NCI-H1105 treated with DMSO at 0.1 percent for 48 hours (cell line): Measurements from ENCODE around the gene GCM1.

Experiments used
- DNase-seq: peaks from one replicate; lab custom pipeline; 2025; lab: John Stamatoyannopoulos, UW

The GCM1 gene

DNA sequence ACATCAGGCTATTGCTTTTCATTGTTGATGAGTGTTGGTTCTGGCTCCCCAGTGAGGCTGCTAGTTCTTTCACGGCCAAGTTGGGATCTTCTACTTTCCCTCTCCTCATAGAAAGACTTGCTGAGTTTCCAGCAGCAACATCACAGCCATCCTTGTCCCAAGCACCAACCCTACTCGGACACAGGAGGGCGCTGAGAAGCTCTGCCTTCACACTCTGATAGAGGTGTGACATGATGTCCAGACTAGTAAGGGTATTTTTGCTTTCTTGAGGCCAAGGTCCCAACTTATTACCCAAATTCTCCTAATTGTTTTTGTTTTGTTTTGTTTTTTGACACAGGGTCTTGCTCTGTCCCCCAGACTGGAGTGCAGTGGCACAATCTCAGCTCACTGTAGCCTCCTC lies 3.0 kb upstream of the GCM1 start:
- DNase-seq, result no peak

DNA sequence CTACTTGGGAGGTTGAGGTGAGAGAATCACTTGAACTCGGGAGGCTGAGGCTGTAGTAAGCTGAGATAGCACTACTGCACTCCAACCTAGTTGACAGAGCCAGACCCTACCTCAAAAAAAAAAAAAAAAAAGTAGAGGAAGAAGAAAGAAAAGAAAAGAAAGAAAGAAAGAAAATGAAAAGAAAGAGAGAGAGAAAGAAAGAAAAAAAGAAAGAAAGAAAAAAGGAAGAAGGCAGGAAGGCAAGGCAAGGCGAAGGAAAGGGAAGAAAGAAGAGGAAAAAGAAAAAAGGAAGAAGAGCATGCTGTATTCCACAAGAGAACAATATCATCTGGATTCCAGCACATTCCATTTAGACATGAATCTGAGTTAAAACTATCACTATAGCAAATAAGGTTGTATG lies 3.8 kb downstream of the GCM1 start:
- no peak for DNase-seq

DNA sequence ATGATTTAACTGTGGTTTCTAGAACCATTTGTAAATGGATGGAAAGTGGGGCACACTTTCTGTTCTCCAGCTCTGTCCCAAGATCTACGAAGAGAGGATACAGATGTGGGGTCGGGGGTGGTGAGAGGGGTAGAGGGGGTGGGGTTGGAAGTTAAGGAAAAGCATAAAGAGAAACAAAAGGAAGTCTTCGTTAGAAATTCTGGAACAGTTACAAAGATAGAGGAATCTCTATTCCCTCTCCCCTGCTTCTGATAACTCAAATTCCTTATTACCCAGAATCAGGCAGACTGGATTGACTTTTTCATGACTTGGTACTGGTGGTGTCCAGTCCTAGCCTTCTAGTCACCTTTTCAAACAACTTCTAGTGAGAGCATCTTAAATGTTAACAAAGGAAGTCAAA lies 4.9 kb downstream of the GCM1 start:
- DNase-seq, result no peak

DNA sequence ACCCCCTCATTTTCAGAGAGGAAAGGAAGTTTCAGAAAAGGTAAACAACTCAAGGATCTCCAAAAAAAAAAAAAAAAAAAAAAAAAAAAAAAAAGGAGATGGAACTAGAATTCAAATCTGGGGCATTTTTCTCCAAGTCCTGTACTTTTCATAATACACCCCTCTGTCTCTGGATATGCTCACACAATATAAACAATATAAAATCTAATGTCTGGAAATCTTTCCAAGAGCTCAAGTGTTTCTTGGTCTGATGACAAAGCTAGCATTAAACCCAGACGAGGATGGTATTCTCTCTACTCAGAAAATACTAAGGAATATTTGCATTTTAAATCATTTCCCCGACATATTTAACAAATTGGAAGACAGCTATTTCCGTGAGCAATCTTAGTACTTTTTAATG lies 5.8 kb downstream of the GCM1 start:
- no peak for DNase-seq

DNA sequence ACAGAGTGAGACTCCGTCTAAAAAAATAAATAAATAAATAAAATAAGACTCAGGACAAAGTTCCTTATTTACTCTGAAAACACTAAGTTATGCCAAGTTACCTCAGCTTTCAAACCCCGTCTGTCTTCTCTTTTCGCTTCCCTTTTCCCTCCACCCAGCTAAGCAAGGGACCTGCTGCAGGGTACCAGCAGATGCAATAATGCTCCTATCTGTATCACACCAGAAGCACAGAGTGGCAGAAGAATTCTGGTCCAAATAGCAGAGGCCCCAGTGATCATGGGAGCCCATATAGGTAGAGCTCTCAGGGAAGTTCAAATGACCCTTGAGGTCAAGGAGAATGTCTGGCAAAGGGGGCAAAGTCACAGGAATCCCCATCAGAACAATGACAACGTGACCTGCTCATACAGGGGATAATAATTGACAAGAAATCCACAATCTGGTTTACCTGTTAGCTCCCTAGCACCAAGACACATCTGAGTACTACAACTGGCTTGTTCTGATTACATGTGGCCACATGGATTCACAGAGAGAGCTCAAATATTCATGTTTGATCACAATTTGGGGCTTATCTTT lies 8.7 kb downstream of the GCM1 start:
- no peak for DNase-seq

DNA sequence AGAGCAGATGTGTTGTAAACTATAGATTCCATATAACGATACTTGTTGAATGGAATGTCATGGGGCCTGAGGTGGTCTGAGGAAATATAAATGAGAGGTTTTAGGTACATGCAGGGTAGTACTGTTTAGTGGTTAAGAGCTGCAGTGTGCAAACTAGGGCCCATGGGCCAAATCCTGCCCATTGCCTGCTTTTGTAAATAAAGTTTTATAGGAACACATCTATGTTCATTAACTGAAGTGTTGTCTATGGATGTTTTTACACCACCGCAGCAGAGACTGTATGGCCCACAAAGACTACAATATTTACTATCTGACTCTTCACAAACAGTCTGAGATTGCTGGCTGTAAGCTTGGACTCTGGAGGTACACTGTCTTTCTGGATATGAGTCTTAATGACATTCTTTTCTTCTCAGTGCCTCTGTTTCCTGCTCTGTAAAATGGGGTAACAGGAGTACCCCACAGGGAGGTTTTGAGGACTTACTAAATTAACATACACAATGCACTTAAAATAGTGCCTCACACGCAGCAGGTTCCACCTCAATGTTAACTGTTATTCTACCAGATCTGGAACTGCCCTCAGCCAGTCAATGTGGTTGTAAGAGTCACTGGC lies 12.5 kb downstream of the GCM1 start:
- DNase-seq, result no peak

DNA sequence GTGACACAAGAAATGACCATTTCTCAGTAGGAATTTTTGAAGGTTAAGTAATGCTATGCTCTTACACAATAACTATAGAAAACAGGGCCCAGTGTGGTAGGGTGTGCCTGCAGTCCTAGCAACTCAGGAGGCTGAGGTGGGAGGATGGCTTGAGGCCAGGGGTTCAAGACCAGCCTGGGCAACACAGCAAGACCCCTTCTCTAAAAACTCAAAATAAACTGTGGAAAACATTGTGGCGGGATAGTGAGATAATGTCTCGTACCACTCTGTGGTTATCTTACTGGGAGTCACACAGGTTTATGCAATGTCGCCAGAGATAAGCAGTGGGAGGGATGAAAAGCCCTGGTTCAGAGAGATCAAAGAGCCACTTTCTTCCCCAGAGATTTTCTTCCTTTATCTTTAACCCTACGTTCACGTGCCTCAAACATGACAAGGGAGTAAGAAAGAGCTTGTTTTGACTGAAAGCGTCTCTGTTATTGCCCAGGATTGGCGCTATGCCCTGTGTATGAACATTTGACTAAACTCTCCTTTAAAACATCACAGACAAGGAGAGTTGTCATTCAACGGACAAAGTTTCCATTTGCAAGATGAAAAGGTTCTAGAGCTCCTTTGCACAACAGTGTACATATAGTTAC lies 13.9 kb downstream of the GCM1 start:
- no peak for DNase-seq

DNA sequence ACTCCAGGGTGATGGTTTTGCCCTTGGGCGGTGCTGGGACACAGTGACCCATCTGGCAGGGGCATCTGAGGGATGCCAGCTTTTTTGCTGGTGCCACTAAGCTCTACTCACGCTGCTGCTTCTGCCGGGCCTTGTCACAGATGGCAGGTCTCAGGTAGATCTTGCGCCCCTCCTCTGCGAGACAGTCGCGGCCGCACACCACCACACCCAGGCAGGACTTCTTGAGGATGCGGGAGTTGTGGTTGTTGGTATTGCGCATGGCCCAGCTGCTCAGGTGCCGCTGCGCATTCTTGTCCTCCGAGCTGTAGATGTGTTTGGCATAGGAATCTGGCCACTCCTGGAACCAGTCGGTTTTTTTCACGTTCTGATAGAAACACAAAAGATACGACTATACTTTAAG lies 14.7 kb downstream of the GCM1 start:
- no peak for DNase-seq

DNA sequence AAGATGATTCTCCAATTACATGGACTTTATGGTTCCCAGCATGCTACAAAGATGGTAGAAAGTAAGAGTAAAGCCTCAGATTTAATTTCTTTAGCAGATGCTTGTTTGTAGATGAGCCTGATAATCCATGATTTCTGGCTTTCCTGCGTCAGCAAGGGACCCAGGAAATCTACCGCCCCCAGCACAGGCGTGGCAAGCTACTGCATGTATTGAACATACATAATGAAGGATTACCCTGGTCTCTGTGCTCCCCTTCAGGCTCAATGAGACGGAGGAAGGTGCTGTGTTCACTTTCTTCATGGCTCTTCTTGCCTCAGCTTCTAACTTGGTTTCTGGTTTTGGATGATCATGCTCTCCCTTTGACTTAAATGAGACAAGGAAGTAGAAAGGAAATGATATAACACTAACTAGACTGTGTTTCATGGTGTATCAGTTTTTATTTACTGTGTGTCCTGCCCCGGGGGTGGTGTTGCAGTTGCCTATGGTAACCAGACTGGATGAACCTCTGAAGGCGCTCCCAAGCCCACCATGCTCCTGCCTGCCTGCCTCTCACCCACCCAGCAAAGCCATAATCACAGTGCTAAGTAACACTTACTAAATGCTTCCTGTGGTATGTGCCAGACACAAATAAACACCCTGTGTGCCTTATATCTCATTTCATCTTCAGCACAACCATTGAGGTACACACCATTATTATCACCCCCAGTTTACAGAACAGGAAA lies 17.9 kb downstream of the GCM1 start:
- DNase-seq, result no peak

DNA sequence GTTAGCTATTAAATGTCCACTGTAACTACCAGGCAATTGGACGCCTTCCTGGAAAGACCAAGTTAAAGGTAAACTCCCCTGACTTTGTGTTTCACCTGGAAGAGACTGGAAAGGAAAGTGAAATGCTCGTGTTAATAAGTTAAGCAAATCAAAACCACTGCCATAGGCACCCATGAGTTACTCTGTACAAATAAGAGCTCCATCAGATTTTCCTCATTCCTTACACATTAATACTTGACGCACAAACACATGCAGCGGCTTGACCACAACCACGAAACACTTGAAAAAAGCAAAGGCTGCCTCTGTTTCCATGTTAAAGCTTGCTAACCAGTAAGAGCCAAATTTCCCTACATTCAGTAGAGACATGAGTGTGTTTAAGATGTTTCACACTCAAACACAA lies 19.8 kb downstream of the GCM1 start:
- no peak for DNase-seq

DNA sequence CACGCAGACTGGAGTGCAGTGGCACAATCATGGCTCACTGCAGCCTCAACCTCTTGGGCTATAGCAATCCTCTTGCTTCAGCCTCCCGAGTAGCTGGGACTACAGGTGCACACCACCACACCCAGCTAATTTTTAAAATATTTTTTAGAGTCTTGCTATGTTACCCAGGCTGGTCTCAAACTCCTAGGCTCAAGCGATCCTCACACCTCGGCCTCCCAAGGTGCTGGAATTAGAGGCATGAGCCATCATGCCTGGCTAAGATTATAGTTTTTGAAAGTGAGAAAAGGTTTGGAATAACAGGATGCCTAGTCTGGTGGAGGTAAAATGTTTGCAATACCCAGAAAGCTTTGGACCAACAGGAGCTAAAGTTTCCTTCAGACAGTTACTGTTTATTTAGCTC lies 23.4 kb downstream of the GCM1 start:
- DNase-seq, result no peak

DNA sequence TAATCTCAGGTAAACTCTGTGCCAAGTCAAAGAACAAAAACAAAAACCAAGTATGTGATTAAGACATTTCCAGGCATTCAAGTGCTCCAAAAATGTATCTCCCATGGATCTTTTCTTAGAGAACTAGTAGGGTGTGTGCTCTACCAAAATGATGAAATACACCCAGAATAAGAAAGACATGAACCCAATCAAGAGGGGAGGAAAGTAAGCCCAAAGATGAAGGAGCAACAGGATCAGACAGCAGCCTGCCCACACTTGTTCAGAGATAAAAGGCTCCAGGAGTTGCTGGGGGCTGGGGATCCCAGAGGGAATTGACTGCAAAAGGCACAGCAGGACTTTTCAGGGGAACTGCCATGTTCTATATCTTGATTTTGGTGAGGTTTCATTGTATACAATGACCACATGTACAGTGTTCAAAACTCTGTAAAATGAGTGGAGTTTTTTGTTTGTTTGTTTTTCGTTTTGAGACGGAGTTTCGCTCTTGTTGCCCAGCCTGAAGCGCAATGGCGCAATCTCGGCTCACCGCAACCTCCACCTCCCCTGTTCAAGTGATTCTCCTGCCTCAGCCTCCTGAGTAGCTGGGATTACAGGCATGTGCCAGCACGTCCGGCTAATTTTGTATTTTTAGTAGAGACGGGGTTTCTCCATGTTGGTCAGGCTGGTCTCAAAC lies 24.4 kb downstream of the GCM1 start:
- no peak for DNase-seq

DNA sequence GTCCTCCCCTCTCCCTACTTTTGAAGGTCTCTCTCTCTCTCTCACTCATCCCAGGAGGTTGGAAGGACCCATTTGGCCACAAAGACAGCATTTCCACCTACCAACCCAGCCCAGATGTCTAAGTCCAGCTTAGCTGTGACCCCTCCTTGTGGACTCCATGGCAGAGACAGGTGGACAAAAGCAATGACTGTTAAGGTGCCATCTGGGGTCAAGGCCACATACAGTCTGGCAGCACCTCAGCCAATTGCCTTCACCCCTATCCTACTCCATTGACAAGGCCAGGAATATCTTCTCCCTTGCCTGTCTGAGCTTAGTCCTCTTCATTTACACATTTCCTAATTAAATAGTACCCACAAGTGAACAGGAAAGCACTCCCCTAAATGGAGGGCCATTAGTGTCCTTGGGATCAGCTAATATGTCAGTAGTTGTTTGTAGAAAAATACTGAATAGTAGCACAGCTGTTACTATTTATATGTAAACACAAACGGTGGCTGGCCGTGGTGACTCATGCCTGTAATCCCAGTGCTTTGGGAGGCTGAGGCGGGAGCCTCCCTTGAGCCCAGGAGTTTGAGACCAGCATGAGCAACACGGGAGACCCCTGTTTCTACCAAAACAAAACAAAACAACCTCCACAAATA lies 28.8 kb downstream of the GCM1 start:
- peak; percentile 5 for DNase-seq

DNA sequence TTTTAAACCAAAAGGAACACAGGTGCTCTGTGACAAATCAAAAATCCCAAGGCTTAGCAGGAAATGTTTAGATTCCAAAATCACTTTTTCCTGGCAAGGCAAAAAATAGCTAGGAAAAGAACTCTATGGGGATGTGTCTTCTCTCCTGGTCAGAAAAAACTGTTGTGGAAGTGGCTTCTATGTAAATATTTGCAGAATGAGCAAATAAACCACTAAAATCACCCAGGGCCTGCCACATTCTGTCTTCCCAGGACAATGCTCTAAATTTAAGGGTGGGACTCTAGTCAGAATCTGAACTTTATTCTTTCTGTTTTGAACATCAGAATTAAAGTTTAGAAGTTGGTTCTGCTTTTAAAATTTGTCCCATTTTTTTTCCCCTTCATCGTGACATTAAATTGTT lies 29.3 kb downstream of the GCM1 start:
- DNase-seq, result no peak

DNA sequence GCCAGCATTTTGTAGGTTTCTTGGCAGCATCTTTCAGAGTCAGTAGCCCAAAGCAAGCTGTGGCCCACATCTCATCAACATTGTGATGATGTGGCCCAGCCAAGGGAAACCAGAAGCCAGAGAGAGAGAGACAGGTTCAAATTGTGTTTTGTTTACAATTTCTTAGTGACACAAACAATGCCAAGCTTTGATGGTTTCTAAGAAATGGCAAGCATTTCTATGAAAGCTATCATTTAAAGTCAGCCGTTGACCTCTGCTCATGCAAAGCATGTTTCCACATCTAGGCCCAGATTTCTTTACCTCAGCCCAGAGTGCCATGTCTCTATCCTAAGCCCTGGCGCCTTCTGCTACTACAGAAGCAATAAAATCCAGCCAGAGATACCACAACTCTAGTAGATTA lies 32.9 kb downstream of the GCM1 start:
- DNase-seq, result no peak

DNA sequence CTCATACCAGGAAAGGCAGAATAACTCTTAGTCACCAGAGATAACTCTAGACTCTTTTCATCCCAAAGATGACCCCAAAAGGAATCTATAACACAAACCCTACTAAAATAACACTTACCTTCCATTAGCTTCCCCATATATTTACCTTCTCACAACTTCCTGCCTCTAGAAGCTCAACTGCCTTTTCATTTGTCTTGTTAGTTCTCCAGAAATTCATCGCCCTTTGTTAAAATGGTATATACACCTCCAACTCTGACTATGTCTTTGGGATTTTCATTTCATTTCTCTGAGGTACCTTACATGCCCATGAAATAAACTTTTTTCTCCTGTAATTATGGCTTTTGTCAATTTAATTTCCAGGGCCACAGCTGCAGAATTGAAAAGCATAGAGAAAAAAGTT lies 33.5 kb downstream of the GCM1 start:
- DNase-seq, result no peak

DNA sequence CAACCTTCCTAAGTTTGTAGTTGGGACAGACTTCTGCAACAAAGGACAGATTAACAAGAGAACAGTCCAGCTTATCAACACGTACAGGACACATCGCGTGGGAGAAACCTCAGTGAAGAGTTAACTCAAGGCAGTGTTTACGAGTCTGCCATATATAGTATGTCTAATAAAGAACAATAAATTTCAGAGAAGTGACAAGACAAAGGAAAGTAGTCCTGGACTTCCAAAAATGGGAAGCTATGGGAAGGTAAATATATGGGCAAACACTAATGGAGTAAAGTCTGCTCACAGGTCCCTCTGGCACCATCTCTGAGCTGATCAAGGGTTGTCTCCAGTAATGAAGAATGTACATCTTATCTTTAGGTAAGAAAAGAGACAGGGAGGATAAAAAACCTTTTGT lies 34.9 kb downstream of the GCM1 start:
- no peak for DNase-seq

DNA sequence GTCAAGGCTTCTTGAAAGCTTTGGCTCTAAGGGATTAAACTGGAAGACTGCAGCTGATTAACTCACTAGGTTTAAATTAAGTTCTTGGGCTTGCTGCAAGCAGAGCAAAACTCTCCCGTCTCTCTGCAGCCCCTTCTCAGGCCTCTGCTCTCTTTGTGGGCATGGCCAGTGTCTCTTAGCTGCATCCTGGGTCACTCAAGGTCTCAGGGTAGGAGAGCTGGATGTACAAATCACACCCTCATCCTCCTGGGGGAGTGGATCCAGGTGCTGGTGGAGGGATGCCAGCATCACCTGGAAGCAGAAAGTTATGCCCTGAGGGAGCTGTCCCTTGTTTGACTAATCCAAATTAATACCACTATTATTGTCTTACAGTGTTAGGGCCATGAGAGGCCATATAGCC lies 35.8 kb downstream of the GCM1 start:
- DNase-seq, result no peak

DNA sequence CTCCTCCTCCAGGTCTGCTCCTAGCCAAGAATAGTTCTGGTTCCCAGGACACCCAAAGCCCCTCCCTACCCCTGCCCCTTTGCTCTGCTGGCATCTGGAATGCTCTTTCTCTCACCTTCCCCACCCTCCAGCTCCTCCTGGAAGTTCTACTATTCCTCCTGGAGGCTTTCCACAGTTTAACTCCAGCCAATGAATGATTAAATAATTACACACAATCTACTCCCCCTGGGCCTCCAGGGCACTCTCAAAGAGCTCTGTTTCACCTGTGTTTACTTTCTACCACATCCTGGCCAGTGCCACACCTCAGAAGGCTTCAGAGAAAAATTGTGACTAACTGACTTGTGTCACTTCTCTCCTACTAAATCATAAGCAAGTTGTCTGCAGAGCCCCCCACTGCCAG lies 36.2 kb downstream of the GCM1 start:
- DNase-seq, result peak; percentile 10

DNA sequence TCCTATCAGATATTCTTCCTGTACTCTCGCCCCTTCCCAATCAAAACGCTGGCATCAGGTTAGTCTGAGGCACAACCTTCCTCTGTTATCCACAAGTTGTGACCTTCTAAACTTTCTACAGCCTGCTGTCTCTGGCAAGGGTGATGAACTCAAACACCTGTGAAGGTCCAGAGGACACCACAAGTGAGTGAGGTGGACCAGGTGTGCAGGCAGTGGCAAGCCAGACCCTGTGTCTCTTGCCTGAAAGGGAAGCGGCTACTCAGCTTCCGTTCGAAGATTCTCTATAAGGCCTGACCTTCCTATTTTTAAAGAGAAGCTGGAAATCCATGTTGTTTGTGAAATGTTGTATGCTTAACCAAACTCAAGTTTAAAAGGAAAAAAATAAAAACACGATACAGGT lies 36.8 kb downstream of the GCM1 start:
- DNase-seq, result no peak

DNA sequence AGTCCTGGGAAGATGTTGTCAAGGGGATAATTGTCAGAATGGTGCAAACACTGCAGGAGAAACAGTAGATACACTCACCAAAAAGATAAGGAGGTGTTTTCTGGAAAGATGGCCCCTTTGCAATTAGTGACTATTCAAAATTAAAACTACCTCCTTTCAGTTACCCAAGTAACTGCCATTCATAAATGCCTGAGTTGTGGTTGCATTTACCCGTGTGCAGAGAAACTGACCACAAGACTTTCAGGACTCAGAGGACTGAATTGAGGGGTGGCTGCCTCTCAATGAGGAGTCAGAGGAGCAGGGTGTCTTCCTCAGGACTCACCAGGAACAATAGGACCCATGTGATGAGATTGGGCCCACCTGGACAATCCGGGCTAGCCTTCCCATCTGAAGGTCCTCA lies 39.0 kb downstream of the GCM1 start:
- DNase-seq, result no peak

DNA sequence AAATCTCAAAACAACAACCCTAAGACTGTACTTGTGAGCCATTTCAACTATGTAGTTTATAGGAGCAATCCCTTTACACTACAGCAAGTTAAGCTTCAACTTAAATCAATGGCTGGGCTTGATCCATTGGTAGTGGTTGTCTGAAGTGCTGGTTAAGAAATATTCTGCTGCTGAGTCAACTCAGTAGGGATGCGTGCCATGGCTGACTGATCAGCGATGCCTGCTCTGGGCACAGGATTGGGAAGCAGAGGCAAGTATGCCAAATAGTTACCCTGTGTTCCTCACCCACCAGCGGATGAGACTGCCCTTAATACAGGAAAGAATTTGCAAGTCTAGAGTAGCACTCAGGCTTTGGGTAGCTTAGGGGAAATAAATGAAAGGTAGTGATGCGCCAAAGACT lies 41.5 kb downstream of the GCM1 start:
- no peak for DNase-seq
